ENCODE results near the gene ASCL1.

Gene ASCL1

DNA sequence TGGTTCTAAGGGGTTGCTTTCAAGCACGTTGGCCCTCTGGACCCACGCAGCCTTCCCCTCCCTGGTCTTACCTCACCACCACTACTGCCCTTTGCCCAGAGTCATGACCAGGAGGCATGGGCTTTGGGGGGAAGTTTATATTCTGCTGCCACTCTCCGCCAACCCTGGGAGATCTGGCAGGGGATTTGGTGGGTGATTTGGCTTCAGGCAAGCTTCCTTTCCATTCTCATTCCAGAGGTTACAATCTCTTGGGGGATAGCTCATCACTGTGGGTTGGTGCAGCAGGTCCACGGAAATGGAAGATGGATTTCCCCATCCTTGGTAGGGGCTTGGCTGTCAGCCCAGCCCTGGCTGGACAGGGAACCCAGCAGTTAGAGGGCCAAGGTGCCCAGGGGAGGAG, 46.7 kb upstream of the ASCL1 start (continued):
- TF ChIP-seq, protein P1, sequence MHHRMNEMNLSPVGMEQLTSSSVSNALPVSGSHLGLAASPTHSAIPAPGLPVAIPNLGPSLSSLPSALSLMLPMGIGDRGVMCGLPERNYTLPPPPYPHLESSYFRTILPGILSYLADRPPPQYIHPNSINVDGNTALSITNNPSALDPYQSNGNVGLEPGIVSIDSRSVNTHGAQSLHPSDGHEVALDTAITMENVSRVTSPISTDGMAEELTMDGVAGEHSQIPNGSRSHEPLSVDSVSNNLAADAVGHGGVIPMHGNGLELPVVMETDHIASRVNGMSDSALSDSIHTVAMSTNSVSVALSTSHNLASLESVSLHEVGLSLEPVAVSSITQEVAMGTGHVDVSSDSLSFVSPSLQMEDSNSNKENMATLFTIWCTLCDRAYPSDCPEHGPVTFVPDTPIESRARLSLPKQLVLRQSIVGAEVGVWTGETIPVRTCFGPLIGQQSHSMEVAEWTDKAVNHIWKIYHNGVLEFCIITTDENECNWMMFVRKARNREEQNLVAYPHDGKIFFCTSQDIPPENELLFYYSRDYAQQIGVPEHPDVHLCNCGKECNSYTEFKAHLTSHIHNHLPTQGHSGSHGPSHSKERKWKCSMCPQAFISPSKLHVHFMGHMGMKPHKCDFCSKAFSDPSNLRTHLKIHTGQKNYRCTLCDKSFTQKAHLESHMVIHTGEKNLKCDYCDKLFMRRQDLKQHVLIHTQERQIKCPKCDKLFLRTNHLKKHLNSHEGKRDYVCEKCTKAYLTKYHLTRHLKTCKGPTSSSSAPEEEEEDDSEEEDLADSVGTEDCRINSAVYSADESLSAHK (tag by site-specific recombination; IDR thresholded peaks at IDR 0.05): no peak
- TF ChIP-seq ZNF214 (tag by site-specific recombination; IDR thresholded peaks at IDR 0.05; ENCODE audit: borderline replicate concordance): no peak
- no peak for TF ChIP-seq TRIM28 (IDR thresholded peaks at IDR 0.05; ENCODE audit: borderline replicate concordance, low read length)
- TF ChIP-seq ZSCAN4 (tag by site-specific recombination; IDR thresholded peaks at IDR 0.05): no peak
- TF ChIP-seq, protein P2, sequence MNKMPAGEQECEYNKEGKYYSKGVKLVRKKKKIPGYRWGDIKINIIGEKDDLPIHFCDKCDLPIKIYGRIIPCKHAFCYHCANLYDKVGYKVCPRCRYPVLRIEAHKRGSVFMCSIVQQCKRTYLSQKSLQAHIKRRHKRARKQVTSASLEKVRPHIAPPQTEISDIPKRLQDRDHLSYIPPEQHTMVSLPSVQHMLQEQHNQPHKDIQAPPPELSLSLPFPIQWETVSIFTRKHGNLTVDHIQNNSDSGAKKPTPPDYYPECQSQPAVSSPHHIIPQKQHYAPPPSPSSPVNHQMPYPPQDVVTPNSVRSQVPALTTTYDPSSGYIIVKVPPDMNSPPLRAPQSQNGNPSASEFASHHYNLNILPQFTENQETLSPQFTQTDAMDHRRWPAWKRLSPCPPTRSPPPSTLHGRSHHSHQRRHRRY (tag by site-specific recombination; IDR thresholded peaks at IDR 0.05): no peak
- no peak for TF ChIP-seq PBX3 (CRISPR knock-in tag; IDR thresholded peaks at IDR 0.05)
- TF ChIP-seq MYNN (tag by site-specific recombination; IDR thresholded peaks at IDR 0.05; ENCODE audit: borderline replicate concordance): no peak
- TF ChIP-seq KLF1 (tag by site-specific recombination; IDR thresholded peaks at IDR 0.05): no peak
- no peak for TF ChIP-seq KLF7 (tag by site-specific recombination; IDR thresholded peaks at IDR 0.05; ENCODE audit: borderline replicate concordance)
- TF ChIP-seq ZNF549 (tag by site-specific recombination; IDR thresholded peaks at IDR 0.05): no peak

DNA sequence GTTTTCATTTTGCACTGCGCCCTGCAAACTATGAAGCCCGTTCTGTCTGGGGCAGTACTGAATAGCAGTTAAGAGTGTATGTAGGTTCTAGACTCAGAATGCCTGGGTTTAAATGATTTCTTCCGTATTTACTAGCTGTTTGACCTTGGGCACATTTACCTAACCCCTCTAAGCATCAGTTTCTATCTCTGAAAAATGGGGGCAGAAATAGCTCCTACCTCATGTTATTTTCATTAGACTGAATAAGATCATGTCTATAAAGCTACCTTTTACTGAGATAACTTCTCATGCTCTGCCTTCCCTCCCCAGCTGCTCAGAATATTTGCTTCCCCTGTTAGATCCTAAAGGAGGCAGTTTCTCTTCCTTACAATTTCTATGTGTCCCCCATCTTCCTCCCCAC, 46.2 kb upstream of the ASCL1 start:
- CTCF ChIA-PET: no interaction called here
- TF ChIP-seq GLIS2 (tag by site-specific recombination; IDR thresholded peaks at IDR 0.05) (no peak), SCRT1 (tag by site-specific recombination; IDR thresholded peaks at IDR 0.05; ENCODE audit: borderline replicate concordance) (no peak), ZNF544 (tag by site-specific recombination; IDR thresholded peaks at IDR 0.05) (no peak), ZNF777 (tag by site-specific recombination; IDR thresholded peaks at IDR 0.05; ENCODE audit: borderline replicate concordance) (no peak), ZNF335 (tag by site-specific recombination; conservative IDR thresholded peaks at IDR 0.05) (no peak), ZNF692 (tag by site-specific recombination; IDR thresholded peaks at IDR 0.05) (no peak), SALL2 (tag by site-specific recombination; IDR thresholded peaks at IDR 0.05; ENCODE audit: borderline replicate concordance) (no peak), ZNF660 (tag by site-specific recombination; IDR thresholded peaks at IDR 0.05) (no peak), ZNF239 (tag by site-specific recombination; IDR thresholded peaks at IDR 0.05) (no peak), ZNF146 (tag by site-specific recombination; IDR thresholded peaks at IDR 0.05) (no peak), OSR2 (tag by site-specific recombination; IDR thresholded peaks at IDR 0.05) (no peak), ZNF280D (tag by site-specific recombination; IDR thresholded peaks at IDR 0.05) (no peak), ZBTB21 (tag by site-specific recombination; IDR thresholded peaks at IDR 0.05) (no peak), ZNF488 (tag by site-specific recombination; IDR thresholded peaks at IDR 0.05) (no peak)
- TF ChIP-seq, protein P3, sequence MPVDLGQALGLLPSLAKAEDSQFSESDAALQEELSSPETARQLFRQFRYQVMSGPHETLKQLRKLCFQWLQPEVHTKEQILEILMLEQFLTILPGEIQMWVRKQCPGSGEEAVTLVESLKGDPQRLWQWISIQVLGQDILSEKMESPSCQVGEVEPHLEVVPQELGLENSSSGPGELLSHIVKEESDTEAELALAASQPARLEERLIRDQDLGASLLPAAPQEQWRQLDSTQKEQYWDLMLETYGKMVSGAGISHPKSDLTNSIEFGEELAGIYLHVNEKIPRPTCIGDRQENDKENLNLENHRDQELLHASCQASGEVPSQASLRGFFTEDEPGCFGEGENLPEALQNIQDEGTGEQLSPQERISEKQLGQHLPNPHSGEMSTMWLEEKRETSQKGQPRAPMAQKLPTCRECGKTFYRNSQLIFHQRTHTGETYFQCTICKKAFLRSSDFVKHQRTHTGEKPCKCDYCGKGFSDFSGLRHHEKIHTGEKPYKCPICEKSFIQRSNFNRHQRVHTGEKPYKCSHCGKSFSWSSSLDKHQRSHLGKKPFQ (tag by site-specific recombination; IDR thresholded peaks at IDR 0.05): no peak

More for the DNA sequence above, 46.2 kb upstream of the ASCL1 start:
- no peak overlapping the region for H3K4me3 ChIP-seq (ENCODE audit: low read depth, low read length)
- POLR2A ChIA-PET: no interaction called here
- H3K9me3 ChIP-seq (ENCODE audit: control insufficient read depth, insufficient read depth, low read depth, low read length): no peaks in the 10 kb centered on the region
- H3K27ac ChIP-seq (ENCODE audit: extremely low read depth, low read depth, low read length): no peak overlapping the region
- no peaks in the 10 kb centered on the region for H3K36me3 ChIP-seq (ENCODE audit: control insufficient read depth in 2 of 2, insufficient read depth in 1 of 2, low read length in 2 of 2)
- H3K4me1 ChIP-seq (ENCODE audit: control insufficient read depth, insufficient read depth, low read length): no peaks in the 10 kb centered on the region

Measured in HEK293 (cell line).